MM.1S (cell line): ENCODE measurements around the gene LOXHD1.
A peak's percentile ranks its signal among the peaks of the same experiment; 100 is the strongest.

ENCODE experiments used
- DNase-seq: peaks from one replicate; pipeline ENCODE4 v3.0.0-alpha.2; 2015
- H2AFZ ChIP-seq: fragments of 300-600 bp; sonication (generic); 2 replicates; pipeline ENCODE4 v1.6.0; 2016; ENCODE audit warnings: antibody characterized with exemption, low read length
- H3F3A ChIP-seq: fragments of 300-600 bp; sonication (generic); 2 replicates; pipeline ENCODE4 v1.6.1; 2016; ENCODE audit warnings: mild to moderate bottlenecking, antibody characterized with exemption, low read length, moderate library complexity, mixed read lengths; ENCODE audit not compliant: insufficient read depth
- H3K27ac ChIP-seq: fragments of 300-600 bp; sonication (generic); 2 replicates; pipeline ENCODE4 v1.5.1; 2016; ENCODE audit warnings: mild to moderate bottlenecking, low read length
- H3K27me3 ChIP-seq: fragments of 300-600 bp; sonication (generic); replicated peaks from 2 replicates; pipeline ENCODE4 v1.6.0; 2016; ENCODE audit warnings: low read length; ENCODE audit not compliant: insufficient read depth
- H3K36me3 ChIP-seq: fragments of 300-600 bp; sonication (generic); replicated peaks from 2 replicates; pipeline ENCODE4 v1.6.1; 2016; ENCODE audit warnings: mild to moderate bottlenecking, low read length, mixed read lengths; ENCODE audit not compliant: insufficient read depth
- H3K4me1 ChIP-seq: fragments of 300-600 bp; sonication (generic); 2 replicates; pipeline ENCODE4 v1.6.1; 2016; ENCODE audit warnings: low read length, mixed read lengths
- H3K4me2 ChIP-seq: fragments of 300-600 bp; sonication (generic); 2 replicates; pipeline ENCODE4 v1.6.0; 2016; ENCODE audit warnings: low read depth, low read length
- H3K4me3 ChIP-seq: fragments of 300-600 bp; sonication (generic); 2 replicates; pipeline ENCODE4 v1.5.1; 2016; ENCODE audit warnings: low read length, mixed read lengths
- H3K79me2 ChIP-seq: fragments of 300-600 bp; sonication (generic); 2 replicates; pipeline ENCODE4 v1.6.1; 2016; ENCODE audit warnings: mixed run types, low read length, mixed read lengths
- H3K9ac ChIP-seq: fragments of 300-600 bp; sonication (generic); 2 replicates; pipeline ENCODE4 v1.6.1; 2016; ENCODE audit warnings: low read length, mixed read lengths
- H3K9me2 ChIP-seq: fragments of 300-600 bp; sonication (generic); replicated peaks from 2 replicates; pipeline ENCODE4 v1.6.1; 2016; ENCODE audit warnings: mild to moderate bottlenecking, low read length, mixed read lengths; ENCODE audit not compliant: insufficient read depth
- H3K9me3 ChIP-seq: fragments of 300-600 bp; sonication (generic); replicated peaks from 2 replicates; pipeline ENCODE4 v1.6.1; 2016; ENCODE audit warnings: mild to moderate bottlenecking, low read length, mixed read lengths; ENCODE audit not compliant: insufficient read depth
- H4K20me1 ChIP-seq: fragments of 300-600 bp; sonication (generic); 2 replicates; pipeline ENCODE4 v1.6.1; 2016; ENCODE audit warnings: mild to moderate bottlenecking, low read length, moderate library complexity, mixed read lengths; ENCODE audit not compliant: insufficient read depth
- CTCF ChIP-seq: fragments of 300-600 bp; sonication (generic); IDR thresholded peaks from 2 replicates; pipeline ENCODE4 v1.5.1; 2016; ENCODE audit warnings: antibody characterized with exemption, low read length, mixed read lengths
- EZH2 ChIP-seq: fragments of 300-600 bp; sonication (generic); optimal IDR thresholded peaks from 2 replicates; pipeline ENCODE3; 2017; ENCODE audit warnings: low read depth, mild to moderate bottlenecking, antibody characterized with exemption, low read length, mixed read lengths
- EZH2phosphoT487 ChIP-seq: fragments of 300-600 bp; sonication (generic); IDR thresholded peaks from 2 replicates; pipeline ENCODE4 v1.6.1; 2018; ENCODE audit warnings: antibody characterized with exemption, low read length

LOXHD1 gene

DNA sequence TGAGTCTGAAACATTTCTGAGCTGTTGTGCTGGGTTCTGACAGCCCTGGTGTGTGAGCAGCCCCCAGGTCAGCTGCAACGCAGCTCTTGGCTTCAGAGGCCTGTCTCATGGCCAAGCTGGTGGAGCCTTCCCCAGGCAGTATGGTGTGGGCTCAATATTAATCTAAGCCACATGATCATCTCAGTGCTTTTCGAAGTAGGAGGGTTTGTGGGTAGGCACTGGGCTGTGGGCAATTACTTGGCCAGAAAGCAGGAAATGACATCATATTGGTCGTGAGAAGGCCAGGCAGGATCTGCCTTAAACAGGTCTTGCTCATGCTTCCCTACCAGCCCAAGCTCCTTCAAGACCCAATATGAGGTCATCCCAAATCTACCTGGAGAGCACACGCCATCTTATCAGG, 26.9 kb downstream of the LOXHD1 start:
- Histone ChIP-seq H3K36me3 (no peaks in the 10 kb centered on the region), H3F3A (no peaks in the 10 kb centered on the region), H3K9ac (no peak overlapping the region), H3K4me2 (no peak overlapping the region), H3K27me3 (no peaks in the 10 kb centered on the region), H3K4me3 (no peak overlapping the region), H4K20me1 (no peaks in the 10 kb centered on the region), H3K27ac (no peak overlapping the region), H3K4me1 (peaks cover 8% of the 10 kb centered on the region), H3K79me2 (no peaks in the 10 kb centered on the region), H3K9me3 (no peaks in the 10 kb centered on the region), H3K9me2 (no peaks in the 10 kb centered on the region), H2AFZ (no peak overlapping the region)
- no peak for TF ChIP-seq EZH2phosphoT487
- no peak for TF ChIP-seq EZH2
- TF ChIP-seq CTCF = no peak
- peak; percentile 45 for DNase-seq

- Histone ChIP-seq H3K27me3 (no peaks in the 10 kb centered on the region), H3K4me1 (peaks cover 8% of the 10 kb centered on the region), H3K79me2 (no peaks in the 10 kb centered on the region), H3F3A (no peaks in the 10 kb centered on the region), H4K20me1 (no peaks in the 10 kb centered on the region), H3K9me3 (no peaks in the 10 kb centered on the region), H3K36me3 (no peaks in the 10 kb centered on the region), H2AFZ (no peak overlapping the region), H3K9me2 (no peaks in the 10 kb centered on the region), H3K4me3 (no peak overlapping the region), H3K9ac (no peak overlapping the region), H3K4me2 (no peak overlapping the region), H3K27ac (no peak overlapping the region)
- TF ChIP-seq EZH2phosphoT487 = no peak
- TF ChIP-seq EZH2 = no peak
- no peak for TF ChIP-seq CTCF
- no peak for DNase-seq
Observed at GRCh38 chr18:46629361-46629760, 27.7 kb downstream of the LOXHD1 start.

DNA sequence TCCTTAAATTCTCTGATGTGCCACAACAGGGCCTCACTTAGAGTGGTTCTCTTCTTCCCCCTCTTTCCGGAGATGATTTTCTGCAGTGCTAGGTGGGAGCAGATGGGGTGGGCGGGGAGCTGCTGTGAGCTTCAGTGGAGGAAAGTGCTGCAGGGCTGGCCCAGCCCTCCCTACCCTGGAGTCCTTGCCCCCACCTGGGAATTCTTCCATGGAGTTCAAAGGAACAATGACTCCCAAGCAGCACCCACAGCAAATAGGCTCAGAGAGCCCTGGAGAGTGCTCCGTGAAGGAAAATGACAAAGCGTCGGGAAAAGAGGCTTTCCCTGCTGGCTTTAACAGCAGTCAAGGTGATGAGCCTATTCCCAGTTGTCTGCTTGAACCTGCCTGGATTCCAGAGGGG, 28.8 kb downstream of the LOXHD1 start:
- Histone ChIP-seq H4K20me1 (no peaks in the 10 kb centered on the region), H3K4me2 (no peak overlapping the region), H3F3A (no peaks in the 10 kb centered on the region), H3K79me2 (no peaks in the 10 kb centered on the region), H3K4me1 (peaks cover 15% of the 10 kb centered on the region), H3K4me3 (no peak overlapping the region), H3K9ac (no peak overlapping the region), H3K27ac (no peak overlapping the region), H2AFZ (no peak overlapping the region), H3K36me3 (no peaks in the 10 kb centered on the region), H3K27me3 (no peaks in the 10 kb centered on the region), H3K9me3 (no peaks in the 10 kb centered on the region), H3K9me2 (no peaks in the 10 kb centered on the region)
- no peak for DNase-seq
- no peak for TF ChIP-seq CTCF
- no peak for TF ChIP-seq EZH2
- TF ChIP-seq EZH2phosphoT487 = no peak
